Measurements from ENCODE around the gene DGKB. TPM values are rescaled to one million over a fixed set of nuclear protein-coding genes. Genes with fewer than 3 reads are reported as not detected.

DGKB gene
- total RNA-seq, 2 experiments from 2014 or later, result not detected

- Mint-ChIP-seq H3K27ac (no peak overlapping the region), H3K36me3 (no peaks in the 10 kb centered on the region), H3K4me1 (no peaks in the 10 kb centered on the region), H3K9me3 (peaks cover 2% of the 10 kb centered on the region), H3K27me3 (no peaks in the 10 kb centered on the region), H3K4me3 (no peak overlapping the region)
- DNase-seq, result no peak
These were observed 11.3 kb downstream of the DGKB start for GRCh38 chr7:14891289-14891688.

DNA sequence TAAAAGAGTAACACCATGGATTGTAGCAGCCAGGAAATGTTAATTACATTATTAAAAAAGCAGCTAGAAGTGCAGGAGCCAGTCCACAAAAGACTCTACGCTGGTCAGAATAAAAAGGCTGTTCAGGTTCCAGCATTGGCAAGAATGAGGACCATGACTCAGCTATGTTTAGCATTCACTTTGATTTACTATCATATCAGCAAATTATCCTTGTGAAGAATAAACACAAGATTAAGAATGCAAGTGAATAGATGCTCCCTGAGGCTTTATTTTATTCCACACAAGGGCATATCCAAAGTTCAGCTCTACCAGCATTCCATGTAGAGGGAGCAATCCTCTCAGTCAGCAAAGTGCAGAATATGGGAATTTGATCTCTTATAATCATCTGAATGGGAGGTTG lies 13.6 kb downstream of the DGKB start:
- H3K27ac Mint-ChIP-seq, result no peak overlapping the region
- no peaks in the 10 kb centered on the region for H3K4me1 Mint-ChIP-seq
- no peaks in the 10 kb centered on the region for H3K36me3 Mint-ChIP-seq
- no peak for DNase-seq
- H3K4me3 Mint-ChIP-seq, result no peak overlapping the region
- no peaks in the 10 kb centered on the region for H3K27me3 Mint-ChIP-seq
- H3K9me3 Mint-ChIP-seq, result peaks cover 2% of the 10 kb centered on the region

GRCh38 chr7:14886533-14886932 lies 16.0 kb downstream of the DGKB start:
- Mint-ChIP-seq H3K4me3 (no peak overlapping the region), H3K27me3 (no peaks in the 10 kb centered on the region), H3K27ac (no peak overlapping the region), H3K4me1 (no peaks in the 10 kb centered on the region), H3K9me3 (no peaks in the 10 kb centered on the region), H3K36me3 (no peaks in the 10 kb centered on the region)
- no peak for DNase-seq

DNA sequence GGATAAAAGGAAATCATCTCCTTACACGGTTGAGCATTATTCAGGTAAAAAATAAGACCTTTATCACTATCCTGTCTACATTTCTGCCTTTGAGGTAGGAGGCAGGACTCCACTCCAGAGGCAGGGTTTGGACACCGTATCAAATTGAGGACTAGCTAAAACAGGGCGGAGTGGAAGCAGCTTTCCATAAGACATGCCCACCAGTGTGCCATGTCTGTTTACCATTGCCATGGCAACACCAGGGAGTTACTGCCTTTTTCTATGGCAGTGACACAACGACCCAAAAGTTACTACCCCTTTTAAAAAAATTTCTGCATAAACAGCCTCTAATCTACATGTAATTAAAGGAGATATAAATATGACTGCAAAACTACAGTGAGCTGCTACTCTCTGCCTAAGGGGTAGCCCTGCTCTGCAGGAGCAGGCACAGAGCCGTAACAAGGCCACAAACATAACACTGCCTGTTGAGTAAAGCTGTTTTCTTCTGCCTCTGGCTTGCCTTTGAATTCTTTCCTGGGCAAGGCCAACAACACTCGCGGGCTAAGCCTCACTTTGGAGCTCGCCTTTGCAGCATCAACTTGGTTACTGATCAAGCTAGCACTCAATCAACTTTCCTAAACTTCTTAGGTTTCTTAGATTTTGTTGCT lies 26.5 kb downstream of the DGKB start:
- H3K27ac Mint-ChIP-seq, result no peak overlapping the region
- DNase-seq, result no peak
- H3K9me3 Mint-ChIP-seq, result no peaks in the 10 kb centered on the region
- no peak overlapping the region for H3K4me3 Mint-ChIP-seq
- no peaks in the 10 kb centered on the region for H3K4me1 Mint-ChIP-seq
- no peaks in the 10 kb centered on the region for H3K36me3 Mint-ChIP-seq
- H3K27me3 Mint-ChIP-seq, result no peaks in the 10 kb centered on the region

DNA sequence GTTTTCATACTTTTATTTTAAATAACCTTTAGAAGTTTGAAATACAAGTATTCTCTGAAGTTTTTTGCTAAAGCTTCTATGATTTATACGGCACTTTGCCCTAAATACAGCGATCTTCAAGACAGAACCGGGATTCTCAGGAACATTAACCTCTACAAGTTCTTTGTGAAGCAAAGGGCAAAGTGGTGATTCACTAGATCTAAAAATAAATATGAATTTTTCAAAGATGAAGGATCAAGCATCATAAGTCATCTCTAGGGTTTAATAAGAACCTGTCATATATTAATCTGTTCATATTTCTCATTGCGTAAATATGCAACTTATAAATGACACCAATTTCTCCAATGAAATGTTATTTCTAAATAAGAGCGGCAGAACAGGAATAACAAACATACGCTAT lies 30.7 kb downstream of the DGKB start:
- Mint-ChIP-seq H3K4me1 (no peaks in the 10 kb centered on the region), H3K36me3 (no peaks in the 10 kb centered on the region), H3K27ac (no peak overlapping the region), H3K27me3 (no peaks in the 10 kb centered on the region), H3K9me3 (peaks cover 2% of the 10 kb centered on the region), H3K4me3 (no peak overlapping the region)
- DNase-seq, result no peak

- H3K27me3 Mint-ChIP-seq, result no peaks in the 10 kb centered on the region
- peaks cover 5% of the 10 kb centered on the region for H3K9me3 Mint-ChIP-seq
- H3K4me1 Mint-ChIP-seq, result no peaks in the 10 kb centered on the region
- no peaks in the 10 kb centered on the region for H3K36me3 Mint-ChIP-seq
- H3K4me3 Mint-ChIP-seq, result no peak overlapping the region
- no peak overlapping the region for H3K27ac Mint-ChIP-seq
- no peak for DNase-seq
These were observed 32.2 kb downstream of the DGKB start for GRCh38 chr7:14870394-14870793.

- peaks cover 9% of the 10 kb centered on the region for H3K9me3 Mint-ChIP-seq
- H3K36me3 Mint-ChIP-seq, result no peaks in the 10 kb centered on the region
- H3K27ac Mint-ChIP-seq, result no peak overlapping the region
- no peak for DNase-seq
- H3K27me3 Mint-ChIP-seq, result no peaks in the 10 kb centered on the region
- no peak overlapping the region for H3K4me3 Mint-ChIP-seq
- no peaks in the 10 kb centered on the region for H3K4me1 Mint-ChIP-seq
These were observed 33.6 kb downstream of the DGKB start for GRCh38 chr7:14868937-14869336.

DNA sequence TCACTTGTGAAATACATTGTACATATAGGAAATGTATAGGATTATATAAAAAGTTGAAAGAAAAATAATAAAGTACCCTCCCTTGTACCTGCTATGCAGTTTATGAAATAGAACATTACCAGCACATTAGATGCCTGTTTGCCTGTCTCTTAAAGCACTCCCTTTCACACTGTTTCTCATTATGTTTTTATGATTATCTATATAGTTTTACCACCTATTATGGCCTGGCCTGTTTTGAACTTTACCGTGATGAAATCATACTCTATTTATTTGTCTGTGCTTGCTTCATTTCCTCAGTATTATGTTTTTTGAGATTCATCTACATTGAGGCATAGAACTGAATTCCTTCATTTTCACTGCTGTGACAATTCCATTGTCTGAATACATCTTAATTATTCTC lies 41.1 kb downstream of the DGKB start:
- no peak overlapping the region for H3K27ac Mint-ChIP-seq
- no peak for DNase-seq
- peaks cover 6% of the 10 kb centered on the region for H3K9me3 Mint-ChIP-seq
- no peak overlapping the region for H3K4me3 Mint-ChIP-seq
- no peaks in the 10 kb centered on the region for H3K4me1 Mint-ChIP-seq
- no peaks in the 10 kb centered on the region for H3K27me3 Mint-ChIP-seq
- no peaks in the 10 kb centered on the region for H3K36me3 Mint-ChIP-seq

DNA sequence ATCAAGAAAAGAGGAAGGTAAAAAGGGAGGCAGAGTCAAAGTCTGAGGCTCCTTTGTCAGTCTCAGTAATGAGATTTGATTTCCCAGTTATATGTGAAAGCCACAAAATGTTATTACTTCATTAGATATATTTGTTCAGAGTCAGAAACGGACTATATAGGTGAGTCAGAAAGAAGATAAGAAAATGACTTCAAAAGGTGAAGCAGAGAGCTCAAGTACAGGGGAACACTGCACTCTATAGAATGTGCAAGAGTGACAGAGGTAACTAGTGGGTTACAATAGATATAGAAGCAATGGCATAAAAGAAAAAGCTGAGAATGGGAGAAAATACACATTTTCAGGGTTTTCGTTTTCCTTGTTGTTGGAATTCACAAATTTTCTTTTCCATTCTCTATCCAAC lies 43.3 kb downstream of the DGKB start:
- Mint-ChIP-seq H3K27me3 (no peaks in the 10 kb centered on the region), H3K4me3 (no peak overlapping the region), H3K27ac (no peak overlapping the region), H3K4me1 (no peaks in the 10 kb centered on the region), H3K36me3 (no peaks in the 10 kb centered on the region), H3K9me3 (no peaks in the 10 kb centered on the region)
- DNase-seq, result no peak

GRCh38 chr7:14858866-14859265 lies 43.7 kb downstream of the DGKB start:
- DNase-seq, result no peak
- Mint-ChIP-seq H3K4me3 (no peak overlapping the region), H3K9me3 (no peaks in the 10 kb centered on the region), H3K27me3 (no peaks in the 10 kb centered on the region), H3K4me1 (no peaks in the 10 kb centered on the region), H3K36me3 (no peaks in the 10 kb centered on the region), H3K27ac (no peak overlapping the region)

- H3K27me3 Mint-ChIP-seq, result no peaks in the 10 kb centered on the region
- no peak overlapping the region for H3K27ac Mint-ChIP-seq
- H3K9me3 Mint-ChIP-seq, result no peaks in the 10 kb centered on the region
These were observed 44.1 kb downstream of the DGKB start for GRCh38 chr7:14858410-14858809.

DNA sequence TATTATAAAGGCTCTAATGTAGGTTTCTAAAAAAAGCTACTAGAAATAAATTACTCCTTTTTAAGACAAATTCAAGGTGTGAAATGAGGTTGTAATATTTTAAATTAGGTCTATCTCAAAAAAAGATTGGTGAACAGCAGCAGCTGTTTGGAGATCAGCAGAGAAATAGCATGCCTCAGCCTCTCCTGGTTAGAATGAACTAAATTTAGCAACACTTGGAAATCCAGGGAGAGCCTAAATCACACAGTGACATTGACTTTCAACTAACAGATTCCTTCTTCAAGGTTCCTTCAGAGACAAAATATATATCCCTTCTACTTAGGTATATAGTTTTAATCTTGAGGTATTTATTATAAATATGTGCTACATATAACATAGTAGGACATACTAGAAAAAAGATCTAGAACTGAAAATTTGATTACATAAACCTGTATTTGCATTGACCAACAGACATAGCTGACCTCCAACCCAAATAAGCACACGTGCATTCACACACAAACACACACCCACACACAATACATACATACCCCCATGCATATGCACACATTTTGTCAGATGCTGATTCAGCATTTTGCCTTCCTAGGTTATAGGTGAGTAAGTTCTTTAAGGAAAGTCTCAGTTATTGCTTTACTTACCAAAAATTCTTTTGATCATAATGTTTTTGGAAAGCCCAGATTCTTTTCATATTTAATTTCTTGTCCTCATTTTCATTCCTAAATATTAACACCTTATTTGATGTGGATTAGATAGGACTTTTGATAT lies 47.3 kb downstream of the DGKB start:
- H3K4me3 Mint-ChIP-seq, result no peak overlapping the region
- DNase-seq, result no peak
- H3K36me3 Mint-ChIP-seq, result no peaks in the 10 kb centered on the region
- H3K27me3 Mint-ChIP-seq, result no peaks in the 10 kb centered on the region
- no peaks in the 10 kb centered on the region for H3K9me3 Mint-ChIP-seq
- no peak overlapping the region for H3K27ac Mint-ChIP-seq
- H3K4me1 Mint-ChIP-seq, result no peaks in the 10 kb centered on the region

More at GRCh38 chr7:14858410-14858809, 44.1 kb downstream of the DGKB start:
- no peaks in the 10 kb centered on the region for H3K36me3 Mint-ChIP-seq
- H3K4me1 Mint-ChIP-seq, result no peaks in the 10 kb centered on the region
- DNase-seq, result no peak
- H3K4me3 Mint-ChIP-seq, result no peak overlapping the region

- Mint-ChIP-seq H3K27me3 (no peaks in the 10 kb centered on the region), H3K27ac (no peak overlapping the region), H3K36me3 (no peaks in the 10 kb centered on the region), H3K4me1 (no peaks in the 10 kb centered on the region), H3K4me3 (no peak overlapping the region), H3K9me3 (no peaks in the 10 kb centered on the region)
- no peak for DNase-seq
These were observed 48.1 kb downstream of the DGKB start for GRCh38 chr7:14854471-14854870.

GRCh38 chr7:14851610-14852009 lies 50.9 kb downstream of the DGKB start:
- no peak for DNase-seq
- Mint-ChIP-seq H3K27ac (no peak overlapping the region), H3K36me3 (no peaks in the 10 kb centered on the region), H3K4me1 (no peaks in the 10 kb centered on the region), H3K9me3 (no peaks in the 10 kb centered on the region), H3K4me3 (no peak overlapping the region), H3K27me3 (no peaks in the 10 kb centered on the region)

GRCh38 chr7:14850039-14850438 lies 52.5 kb downstream of the DGKB start:
- no peaks in the 10 kb centered on the region for H3K9me3 Mint-ChIP-seq
- DNase-seq, result no peak
- no peak overlapping the region for H3K27ac Mint-ChIP-seq
- H3K4me1 Mint-ChIP-seq, result no peaks in the 10 kb centered on the region
- no peaks in the 10 kb centered on the region for H3K27me3 Mint-ChIP-seq
- H3K4me3 Mint-ChIP-seq, result no peak overlapping the region
- no peaks in the 10 kb centered on the region for H3K36me3 Mint-ChIP-seq

DNA sequence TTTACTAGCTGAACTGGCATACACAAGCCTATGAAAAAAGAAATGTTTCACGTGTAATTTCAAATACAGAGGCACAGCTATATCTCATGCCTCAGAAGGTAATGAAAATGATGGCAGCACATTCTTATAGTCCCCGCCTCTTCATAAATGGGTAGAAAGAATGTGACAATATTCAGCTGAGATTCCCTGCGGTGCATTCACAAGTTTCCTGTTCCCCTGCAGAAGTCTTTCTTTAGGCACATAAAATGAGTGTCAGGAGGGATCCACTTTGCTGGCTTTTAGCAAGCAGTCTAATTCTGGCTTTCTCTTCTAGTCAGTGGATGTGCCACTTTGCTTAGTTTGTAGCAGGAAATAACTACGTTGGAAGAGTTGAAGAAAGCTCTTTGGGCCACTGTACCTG lies 56.1 kb downstream of the DGKB start:
- no peak overlapping the region for H3K4me3 Mint-ChIP-seq
- no peak for DNase-seq
- H3K27me3 Mint-ChIP-seq, result no peaks in the 10 kb centered on the region
- no peaks in the 10 kb centered on the region for H3K9me3 Mint-ChIP-seq
- H3K36me3 Mint-ChIP-seq, result no peaks in the 10 kb centered on the region
- no peaks in the 10 kb centered on the region for H3K4me1 Mint-ChIP-seq
- H3K27ac Mint-ChIP-seq, result no peak overlapping the region

Measured in activated naive CD8-positive, alpha-beta T cell treated with anti-CD3 and anti-CD28 coated beads for 36 hours (primary cell).